Coronary artery (tissue), 2 donors: ENCODE results near the gene ELAPOR1.
A peak's percentile ranks its signal among the peaks of the same experiment; 100 is the strongest.

Experiments used
- DNase-seq: peaks from one replicate; pipeline ENCODE4 v3.0.0-alpha.2; 2017; ENCODE audit warnings: low spot score
- H3K27ac ChIP-seq, 2 donors: fragments of 200-600 bp; sonication (generic); one replicate each; pipeline ENCODE4 v1.5.1; 2016 to 2019
- H3K4me3 ChIP-seq: fragments of 200-600 bp; sonication (generic); 2 replicates; pipeline ENCODE4 v1.5.1; 2016; ENCODE audit warnings: mild to moderate bottlenecking, moderate library complexity
- CTCF ChIP-seq: fragments of 200-600 bp; sonication (generic); IDR thresholded peaks from one replicate; pipeline ENCODE4 v1.5.1; 2019; ENCODE audit warnings: antibody characterized with exemption

ELAPOR1 gene

DNA sequence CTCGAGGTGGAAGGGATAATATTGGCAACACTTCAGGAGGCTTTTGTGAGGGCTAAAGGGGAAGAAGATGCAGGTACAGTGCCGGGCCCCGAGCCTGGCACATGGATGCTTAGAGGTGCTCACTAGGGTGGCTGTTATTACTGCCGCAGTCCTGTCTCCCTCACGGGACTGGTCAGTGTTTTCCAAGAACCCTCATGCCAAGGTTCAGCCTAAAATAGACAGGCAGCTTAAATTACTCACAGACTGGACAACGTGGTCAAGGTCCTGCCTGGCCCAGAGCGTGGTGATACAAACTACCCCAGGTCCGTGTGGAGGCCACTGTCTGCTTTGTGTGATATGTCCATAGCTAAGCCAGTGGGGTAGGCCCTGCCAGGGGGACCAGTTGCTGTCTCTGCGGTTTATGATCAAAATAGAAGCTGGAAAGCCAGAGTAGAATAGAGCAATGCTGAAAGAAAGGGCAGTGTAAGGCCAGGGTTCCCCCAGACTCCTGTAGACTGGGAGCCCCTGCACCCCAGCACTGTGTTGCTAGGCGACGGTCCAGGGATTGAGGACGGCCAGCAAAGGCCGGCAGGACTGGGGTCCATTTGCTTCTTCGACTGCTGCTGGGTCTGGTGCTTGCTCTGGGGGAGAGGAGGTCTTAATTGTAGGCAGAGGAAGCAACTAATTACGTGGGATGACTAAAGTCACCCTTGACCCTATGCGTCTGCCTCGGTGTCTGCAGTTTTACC lies 36.1 kb downstream of the ELAPOR1 start:
- no peak overlapping the region for H3K4me3 ChIP-seq
- TF ChIP-seq CTCF: no peak
- H3K27ac ChIP-seq: peak overlapping the region in 1 of 2 donors; percentile 55
- no peak for DNase-seq

- Histone ChIP-seq H3K27ac (no peak overlapping the region), H3K4me3 (no peak overlapping the region)
- DNase-seq: no peak
- no peak for TF ChIP-seq CTCF
Observed at GRCh38 chr1:109151146-109151990, 37.5 kb downstream of the ELAPOR1 start.

DNA sequence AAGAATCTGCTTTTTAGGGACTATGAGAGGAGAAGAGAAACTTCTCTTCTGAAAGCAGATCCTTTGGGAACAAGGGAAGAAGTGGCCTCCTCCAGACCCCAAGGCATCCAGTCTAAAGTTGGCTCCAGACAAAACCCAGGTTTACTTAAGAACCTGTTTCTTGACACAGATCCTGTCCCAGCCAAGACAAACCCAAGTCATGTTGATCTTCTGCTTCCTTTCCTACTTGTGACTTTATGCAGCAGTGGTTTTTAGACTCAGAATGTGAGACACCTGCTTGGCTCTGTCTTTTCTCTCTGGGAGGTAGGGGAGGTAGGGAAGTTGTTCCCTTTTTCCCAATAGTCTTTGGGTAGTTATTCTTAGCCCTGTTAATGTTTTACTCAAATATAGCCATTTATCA lies 38.3 kb downstream of the ELAPOR1 start:
- no peak for TF ChIP-seq CTCF
- H3K27ac ChIP-seq: no peak overlapping the region

DNA sequence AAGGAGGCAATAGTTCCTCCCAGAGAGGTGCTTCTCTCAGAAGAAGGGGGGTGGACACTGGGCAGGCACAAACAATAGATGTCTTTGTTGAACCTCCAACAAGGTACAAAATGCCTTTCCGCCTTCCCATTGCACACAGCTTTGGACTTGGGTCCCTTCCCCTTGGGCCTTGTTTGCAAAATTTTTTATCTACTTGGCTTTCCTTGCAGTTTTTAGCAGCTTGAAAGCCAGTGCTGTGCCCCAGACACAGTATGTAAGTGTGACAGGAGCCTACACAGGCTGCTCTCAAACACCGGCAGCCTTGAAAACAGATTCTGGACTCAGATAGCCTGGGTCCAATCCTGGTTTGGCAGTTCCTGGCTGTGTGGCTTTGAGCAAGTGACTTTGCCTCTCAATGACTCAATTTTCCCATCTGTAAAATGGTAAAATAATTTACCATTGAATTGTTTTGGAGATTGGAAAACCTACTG lies 43.0 kb downstream of the ELAPOR1 start:
- Histone ChIP-seq H3K27ac (no peak overlapping the region), H3K4me3 (no peak overlapping the region)
- no peak for TF ChIP-seq CTCF
- no peak for DNase-seq

More for the DNA sequence above, 38.3 kb downstream of the ELAPOR1 start:
- no peak for DNase-seq
- no peak overlapping the region for H3K4me3 ChIP-seq

DNA sequence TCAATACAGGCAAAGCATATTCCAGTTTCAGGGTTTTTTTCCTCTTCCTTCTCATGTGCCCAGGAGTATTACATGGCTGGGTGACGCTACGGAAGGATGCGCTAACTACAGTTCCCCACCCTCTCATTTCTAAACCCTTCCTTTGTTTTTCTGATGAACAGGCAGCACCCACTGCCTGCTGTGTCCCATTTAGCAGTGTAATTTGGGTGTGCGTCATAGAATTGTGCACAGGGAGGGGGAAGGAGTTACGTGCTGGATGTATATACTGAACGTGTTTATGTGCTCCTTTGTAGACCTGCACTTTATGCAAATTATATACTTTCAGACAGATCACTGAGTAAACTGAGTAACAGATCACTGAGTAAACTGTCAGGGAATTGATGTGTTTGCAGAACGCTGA lies 44.5 kb downstream of the ELAPOR1 start:
- Histone ChIP-seq H3K27ac (no peak overlapping the region), H3K4me3 (no peak overlapping the region)
- DNase-seq: no peak
- TF ChIP-seq CTCF: no peak

DNA sequence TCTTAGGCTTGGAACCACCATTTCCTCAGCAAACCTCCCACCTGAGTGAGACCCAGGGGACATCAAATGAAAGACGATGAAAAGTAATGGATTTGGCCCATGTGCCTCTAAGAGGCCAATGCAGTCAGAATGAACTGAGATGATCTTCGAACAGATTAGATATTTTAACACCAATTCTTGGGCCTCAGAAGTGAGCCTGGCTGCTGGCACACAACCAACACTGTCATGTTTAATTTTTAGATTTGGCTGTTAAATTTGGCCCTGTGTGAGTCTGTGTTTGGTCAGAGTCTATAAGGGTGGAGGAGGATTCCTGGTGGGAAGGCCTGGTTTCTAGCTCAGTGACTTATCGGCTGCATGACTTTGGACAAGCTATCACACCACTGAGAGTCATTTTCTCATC lies 45.4 kb downstream of the ELAPOR1 start:
- no peak overlapping the region for H3K4me3 ChIP-seq
- H3K27ac ChIP-seq: no peak overlapping the region
- no peak for DNase-seq
- TF ChIP-seq CTCF: no peak
